Heart left ventricle (tissue), 16 donors: ENCODE results near the gene BTD. TPM values are rescaled to one million over a fixed set of nuclear protein-coding genes. Genes with fewer than 3 reads are reported as not detected.

Experiments
- ATAC-seq, 4 donors: fragments of 200-7000 bp; cut with Tn5 transposase; one replicate each; pipeline ENCODE4 v1.9.1; 2020 to 2022; ENCODE audit warnings: moderate library complexity in 4 of 4, mild to moderate bottlenecking in 3 of 4, moderate number of reproducible peaks in 1 of 4
- DNase-seq, 5 donors: peaks; one replicate each; pipeline ENCODE4 v3.0.0-alpha.2; 2020
- H3K27ac ChIP-seq, 12 donors: fragments of 200-600 bp; sonication (generic) in 4 of 12; one replicate each; pipeline versions ENCODE4 v1.5.0 to v1.8.0; 2016 to 2022; ENCODE audit warnings: mild to moderate bottlenecking in 2 of 12
- H3K27me3 ChIP-seq, 9 donors: fragments of 200-600 bp; sonication (generic) in 2 of 9; one replicate each; pipeline versions ENCODE4 v1.5.1 to v1.8.0; 2016 to 2022; ENCODE audit warnings: mild to moderate bottlenecking in 3 of 9
- H3K36me3 ChIP-seq, 9 donors: fragments of 200-600 bp; sonication (generic) in 2 of 9; one replicate each; pipeline versions ENCODE4 v1.5.0 to v1.8.0; 2018 to 2022; ENCODE audit warnings: mild to moderate bottlenecking in 2 of 9
- H3K4me1 ChIP-seq, 12 donors: fragments of 200-600 bp; sonication (generic) in 4 of 12; one replicate each; pipeline versions ENCODE4 v1.5.0 to v1.8.0; 2016 to 2022; ENCODE audit warnings: mild to moderate bottlenecking in 3 of 12
- H3K4me3 ChIP-seq, 12 donors: fragments of 200-600 bp; sonication (generic) in 4 of 12; one replicate each; pipeline versions ENCODE4 v1.5.0 to v1.8.0; 2017 to 2022; ENCODE audit warnings: mild to moderate bottlenecking in 9 of 12, moderate library complexity in 4 of 12
- H3K9me3 ChIP-seq, 12 donors: fragments of 200-600 bp; sonication (generic) in 4 of 12; one replicate each; pipeline versions ENCODE4 v1.5.0 to v1.8.0; 2016 to 2022; ENCODE audit warnings: mild to moderate bottlenecking in 1 of 12
- CTCF ChIP-seq, 12 donors: fragments of 200-600 bp; sonication (generic) in 4 of 12; IDR thresholded peaks; one replicate each; pipeline versions ENCODE4 v1.5.0 to v1.8.0; 2018 to 2022; ENCODE audit warnings: antibody characterized with exemption in 12 of 12, mild to moderate bottlenecking in 5 of 12
- POLR2A ChIP-seq, 2 donors: fragments of 450-650 bp; IDR thresholded peaks; one replicate each; pipeline ENCODE4 v1.6.1; 2017; ENCODE audit warnings: antibody characterized with exemption in 2 of 2, mild to moderate bottlenecking in 2 of 2, moderate library complexity in 2 of 2
- WGBS, 4 donors: extraction: QIAGEN DNeasy Blood & Tissue Kit in 2 of 4; methylation state at CpG; one replicate each; pipeline versions ENCODE4 v1.1.5 to v1.1.7; 2013 to 2018; 5-methylcytosine and 5-hydroxymethylcytosine counted together
- intact Hi-C, 10 donors: fragments of 100-400 bp; cut with DNase I; formaldehyde crosslinking; loops; one replicate each; pipeline versions ENCODE4 v1.11.1 to v1.14.2; 2022
- polyA plus RNA-seq, 2 donors: library from polyadenylated mRNA; stranded (reverse); fragments of 200-250 nt; gene quantifications; one replicate each; pipeline ENCODE4 v1.2.3, GENCODE V29; 2013
- total RNA-seq, 9 donors: library from RNA; depleted of rRNA in 2 of 9; stranded (reverse); fragments of >200 nt in 2 of 9; fragmentation: NEBNext Ultra II Directional in 3 of 9; extraction: Animal tissue kit (Norgen Biotek cat#: 25700) in 3 of 9; gene quantifications; one replicate each; pipeline versions ENCODE4 v1.1.0 to v1.2.4, GENCODE V29; 2016 to 2023
- donor health status: ischemic (EF 13 %, LVEDD 7.1; RV severe dilation, severe dysfunction).
- donor health status: healthy with polysubstance abuse.
- donor health status: DM: no; HTN: yes; CAD: no.
- donor health status: DM: no; HTN: no; CAD: no.
- donor health status: ischemic (EF 25% LVEDD 6.9; RV normal size, moderate dysfunction).
- donor health status: ischemic (EF 25% LVEDD 5.7; RV mildly dilated, moderate dysfunction).
- donor health status: healthy.
- donor health status: DM: yes; HTN: yes; CAD: no.
- donor health status: ischemic (EF 35%, LVEDD 5.7; RV mildly dilated, moderate dysfunction).
- donor health status: nonischemic (EF 11% LVEDD 7.7; RV severe dilation, severe dysfunction).
- donor health status: DM: yes; HTN: yes; CAD: no.
- donor health status: PGD.
- donor health status: ischemic (EF 29% LVEDD 5.4; RV normal size, mild dysfunction).
- donor health status: nonischemic (EF 23%, LVEDD 6.1; RV moderate dilation, normal function).

BTD gene
- total and polyA plus RNA-seq, 11 donors = 4.2 to 16.4 (median 11.7) TPM

- WGBS, 4 donors = 69 to 82% (median 72%) methylated on average over 2 of the region's 2 CpGs
- H3K9me3 ChIP-seq = no peaks in the 10 kb centered on the region
- H3K27me3 ChIP-seq = no peaks in the 10 kb centered on the region
- peaks cover 0 to 10% (median 0%) of the 10 kb centered on the region in 12 donors for H3K4me1 ChIP-seq
- intact Hi-C loops = loop anchor here in 1 of 10 donors (10.0 kb wide), 1 partner anchor 344 kb away; no protein-coding TSS in a partner anchor
- no peak overlapping the region for H3K27ac ChIP-seq
- DNase-seq = no peak
- no peak for ATAC-seq
- peaks cover 0 to 86% (median 63%) of the 10 kb centered on the region in 9 donors for H3K36me3 ChIP-seq
- TF ChIP-seq CTCF (IDR thresholded peaks at IDR 0.05) (no peak), POLR2A (IDR thresholded peaks at IDR 0.05) (no peak)
- H3K4me3 ChIP-seq = no peak overlapping the region
Measured at GRCh38 chr3:15579051-15579450, 22.5 kb upstream of the BTD start.

GRCh38 chr3:15581471-15582394, 19.8 kb upstream of the BTD start:
- DNase-seq (no peak), ATAC-seq (no peak)
- Histone ChIP-seq H3K4me1 (peaks cover 0 to 5% (median 0%) of the 10 kb centered on the region in 12 donors), H3K36me3 (peaks cover 0 to 96% (median 78%) of the 10 kb centered on the region in 9 donors), H3K9me3 (no peaks in the 10 kb centered on the region), H3K4me3 (no peak overlapping the region), H3K27me3 (no peaks in the 10 kb centered on the region), H3K27ac (no peak overlapping the region)
- intact Hi-C loops = no loop called here
- 97 to 99% (median 98%) methylated on average over 3 of the region's 3 CpGs for WGBS, 4 donors
- TF ChIP-seq POLR2A (IDR thresholded peaks at IDR 0.05) = no peak
- TF ChIP-seq CTCF (IDR thresholded peaks at IDR 0.05) = no peak

- Histone ChIP-seq H3K27me3 (no peaks in the 10 kb centered on the region), H3K36me3 (peaks cover 0 to 100% (median 91%) of the 10 kb centered on the region in 9 donors), H3K4me3 (no peak overlapping the region), H3K9me3 (no peaks in the 10 kb centered on the region), H3K27ac (no peak overlapping the region), H3K4me1 (no peaks in the 10 kb centered on the region)
- DNase-seq (no peak), ATAC-seq (no peak)
- WGBS, 4 donors = 78 to 92% (median 85%) methylated on average over 6 of the region's 6 CpGs
- TF ChIP-seq POLR2A (IDR thresholded peaks at IDR 0.05) = no peak
- intact Hi-C loops = no loop called here
Measured at GRCh38 chr3:15585111-15585845, 16.3 kb upstream of the BTD start.

GRCh38 chr3:15591242-15591641, 10.3 kb upstream of the BTD start:
- WGBS, 4 donors = 79 to 90% (median 83%) methylated on average over 3 of the region's 3 CpGs
- ATAC-seq = no peak

More at GRCh38 chr3:15591242-15591641, 10.3 kb upstream of the BTD start:
- no peak for DNase-seq
- no peaks in the 10 kb centered on the region for H3K27me3 ChIP-seq
- no peak for TF ChIP-seq POLR2A (IDR thresholded peaks at IDR 0.05)
- TF ChIP-seq CTCF (IDR thresholded peaks at IDR 0.05) = no peak
- no peak overlapping the region for H3K4me3 ChIP-seq
- H3K9me3 ChIP-seq = no peaks in the 10 kb centered on the region
- H3K27ac ChIP-seq = no peak overlapping the region
- no peaks in the 10 kb centered on the region for H3K4me1 ChIP-seq
- intact Hi-C loops = no loop called here
- H3K36me3 ChIP-seq = peaks cover 0 to 84% (median 63%) of the 10 kb centered on the region in 9 donors
